T-helper 2 cell treated with Interferon-gamma antibody and Interleukin-4, amounts not matched to agents 5 μg/mL and 100 μg/mL, for 36 hours (primary cell): ENCODE data around the gene TARDBP.
"Not testable (repeated sequence)": the region's sequence is repeated elsewhere in the genome, so short reads cannot be mapped to it uniquely, and the experiment has no call there.

Experiments used
- DNase-seq: peaks from one replicate; pipeline ENCODE4 v3.0.0; 2021; ENCODE audit warnings: low spot score
- H3K27ac Mint-ChIP-seq: one replicate; pipeline ENCODE4 v1.8.0; 2021; ENCODE audit warnings: mild to moderate bottlenecking, mixed read lengths
- H3K27me3 Mint-ChIP-seq: one replicate; pipeline ENCODE4 v1.8.0; 2021; ENCODE audit warnings: low read depth, mixed read lengths
- H3K36me3 Mint-ChIP-seq: one replicate; pipeline ENCODE4 v1.8.0; 2021; ENCODE audit warnings: low read depth, mixed read lengths
- H3K4me1 Mint-ChIP-seq: one replicate; pipeline ENCODE4 v1.8.0; 2021; ENCODE audit warnings: low read depth, mixed read lengths
- H3K4me3 Mint-ChIP-seq: one replicate; pipeline ENCODE4 v1.8.0; 2022; ENCODE audit warnings: mild to moderate bottlenecking, moderate library complexity, mixed read lengths
- H3K9me3 Mint-ChIP-seq: one replicate; pipeline ENCODE4 v1.8.0; 2021; ENCODE audit warnings: mixed read lengths

The TARDBP gene

DNA sequence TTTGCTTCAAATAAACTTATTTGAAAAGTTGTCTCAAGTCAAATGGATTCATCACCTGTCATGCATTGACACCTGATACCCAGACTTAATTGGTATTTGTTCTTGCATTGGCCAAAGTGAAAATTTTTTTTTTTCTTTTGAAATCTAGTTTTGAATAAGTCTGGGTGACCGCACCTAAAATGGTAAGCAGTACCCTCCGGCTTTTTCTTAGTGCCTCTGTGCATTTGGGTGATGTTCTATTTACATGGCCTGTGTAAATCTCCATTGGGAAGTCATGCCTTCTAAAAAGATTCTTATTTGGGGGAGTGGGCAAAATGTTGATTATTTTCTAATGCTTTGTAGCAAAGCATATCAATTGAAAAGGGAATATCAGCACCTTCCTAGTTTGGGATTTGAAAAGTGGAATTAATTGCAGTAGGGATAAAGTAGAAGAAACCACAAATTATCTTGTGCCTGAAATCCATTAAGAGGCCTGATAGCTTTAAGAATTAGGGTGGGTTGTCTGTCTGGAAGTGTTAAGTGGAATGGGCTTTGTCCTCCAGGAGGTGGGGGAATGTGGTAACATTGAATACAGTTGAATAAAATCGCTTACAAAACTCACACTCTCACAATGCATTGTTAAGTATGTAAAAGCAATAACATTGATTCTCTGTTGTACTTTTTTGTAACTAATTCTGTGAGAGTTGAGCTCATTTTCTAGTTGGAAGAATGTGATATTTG is 11.9 kb downstream of the TARDBP start:
- Mint-ChIP-seq H3K27me3 (no peaks in the 10 kb centered on the region), H3K4me3 (no peak overlapping the region), H3K36me3 (peaks cover 60% of the 10 kb centered on the region), H3K4me1 (peaks cover 8% of the 10 kb centered on the region), H3K27ac (peak overlapping the region; percentile 45), H3K9me3 (no peaks in the 10 kb centered on the region)
- DNase-seq, result no peak

DNA sequence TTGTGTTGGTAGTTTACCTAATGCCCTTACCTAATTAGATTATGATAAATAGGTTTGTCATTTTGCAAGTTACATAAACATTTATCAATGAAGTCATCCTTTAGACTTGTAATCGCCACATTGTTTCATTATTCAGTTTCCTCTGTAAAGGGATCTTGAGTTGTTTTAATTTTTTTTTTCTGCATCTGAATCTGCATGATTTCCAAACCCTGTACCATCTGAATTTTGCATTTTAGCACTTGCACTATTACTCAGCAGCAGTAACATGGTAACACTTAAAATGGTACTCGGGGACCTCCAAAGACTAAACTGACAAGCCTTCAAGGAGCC is 12.4 kb downstream of the TARDBP start:
- H3K27ac Mint-ChIP-seq, result no peak overlapping the region

GRCh38 chr1:11025618-11026017 is 13.2 kb downstream of the TARDBP start:
- no peaks in the 10 kb centered on the region for H3K27me3 Mint-ChIP-seq
- H3K27ac Mint-ChIP-seq, result no peak overlapping the region
- H3K9me3 Mint-ChIP-seq, result no peaks in the 10 kb centered on the region
- peaks cover 8% of the 10 kb centered on the region for H3K4me1 Mint-ChIP-seq
- H3K4me3 Mint-ChIP-seq, result no peak overlapping the region
- DNase-seq, result no peak
- peaks cover 57% of the 10 kb centered on the region for H3K36me3 Mint-ChIP-seq

More for the DNA sequence above, 12.4 kb downstream of the TARDBP start:
- H3K4me3 Mint-ChIP-seq, result no peak overlapping the region
- no peaks in the 10 kb centered on the region for H3K27me3 Mint-ChIP-seq
- no peaks in the 10 kb centered on the region for H3K9me3 Mint-ChIP-seq
- H3K36me3 Mint-ChIP-seq, result peaks cover 57% of the 10 kb centered on the region
- DNase-seq, result no peak
- H3K4me1 Mint-ChIP-seq, result peaks cover 8% of the 10 kb centered on the region

- no peaks in the 10 kb centered on the region for H3K9me3 Mint-ChIP-seq
- no peaks in the 10 kb centered on the region for H3K27me3 Mint-ChIP-seq
- peaks cover 8% of the 10 kb centered on the region for H3K4me1 Mint-ChIP-seq
- no peak for DNase-seq
- H3K4me3 Mint-ChIP-seq, result no peak overlapping the region
- H3K27ac Mint-ChIP-seq, result no peak overlapping the region
- peaks cover 62% of the 10 kb centered on the region for H3K36me3 Mint-ChIP-seq
Observed at GRCh38 chr1:11026052-11026451, 13.6 kb downstream of the TARDBP start.

DNA sequence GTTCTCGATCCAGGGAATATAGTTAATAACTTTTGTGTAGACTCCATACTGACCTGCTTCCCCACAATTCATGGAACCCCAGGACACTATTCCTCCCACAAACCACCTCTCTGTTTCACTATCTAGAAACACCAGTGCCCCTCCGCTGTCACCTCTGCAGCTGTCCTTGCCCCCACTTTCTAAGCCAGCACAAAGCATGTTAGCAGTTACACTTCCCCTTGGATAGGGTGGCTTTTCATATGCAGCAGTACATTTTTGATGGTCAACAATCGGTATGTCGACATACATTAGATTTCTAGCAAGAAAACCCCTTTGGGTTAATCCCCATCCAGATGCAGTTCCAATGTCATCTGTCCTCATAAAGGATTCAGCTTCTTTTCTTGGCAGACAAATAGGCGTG is 14.4 kb downstream of the TARDBP start:
- H3K36me3 Mint-ChIP-seq, result peaks cover 54% of the 10 kb centered on the region
- H3K27me3 Mint-ChIP-seq, result no peaks in the 10 kb centered on the region
- H3K4me1 Mint-ChIP-seq, result peaks cover 8% of the 10 kb centered on the region
- no peak overlapping the region for H3K4me3 Mint-ChIP-seq
- DNase-seq, result no peak
- no peaks in the 10 kb centered on the region for H3K9me3 Mint-ChIP-seq
- H3K27ac Mint-ChIP-seq, result no peak overlapping the region

- Mint-ChIP-seq H3K36me3 (peaks cover 52% of the 10 kb centered on the region), H3K27me3 (no peaks in the 10 kb centered on the region), H3K9me3 (no peaks in the 10 kb centered on the region), H3K4me1 (peaks cover 8% of the 10 kb centered on the region), H3K4me3 (no peak overlapping the region), H3K27ac (no peak overlapping the region)
- DNase-seq, result no peak
Observed at GRCh38 chr1:11027316-11027715, 14.9 kb downstream of the TARDBP start.

DNA sequence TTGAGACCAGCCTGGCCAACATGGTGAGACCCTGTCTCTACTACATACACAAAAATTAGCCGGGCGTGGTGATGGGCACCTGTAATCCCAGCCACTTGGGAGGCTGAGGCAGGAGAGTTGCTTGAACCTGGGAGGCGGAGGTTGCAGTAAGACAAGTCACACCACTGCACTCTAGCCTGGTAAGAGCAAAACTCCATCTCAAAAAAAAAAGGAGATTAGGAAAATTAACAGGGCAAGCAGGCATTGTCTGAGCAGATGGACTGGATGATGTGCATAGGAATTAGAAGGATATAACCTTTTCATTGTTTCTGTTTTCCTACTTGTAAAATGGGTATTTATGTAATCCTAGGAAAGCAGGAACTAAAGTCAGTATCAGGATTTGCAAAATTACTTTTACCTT is 15.6 kb downstream of the TARDBP start:
- Mint-ChIP-seq H3K9me3 (no peaks in the 10 kb centered on the region), H3K4me1 (peaks cover 5% of the 10 kb centered on the region), H3K4me3 (no peak overlapping the region), H3K27ac (no peak overlapping the region), H3K27me3 (no peaks in the 10 kb centered on the region), H3K36me3 (peaks cover 46% of the 10 kb centered on the region)
- DNase-seq, result no peak

GRCh38 chr1:11030865-11031264 is 18.4 kb downstream of the TARDBP start:
- H3K4me1 Mint-ChIP-seq, result no peaks in the 10 kb centered on the region
- no peaks in the 10 kb centered on the region for H3K9me3 Mint-ChIP-seq
- H3K27ac Mint-ChIP-seq, result no peak overlapping the region
- H3K4me3 Mint-ChIP-seq, result no peak overlapping the region
- no peak for DNase-seq
- H3K27me3 Mint-ChIP-seq, result no peaks in the 10 kb centered on the region
- H3K36me3 Mint-ChIP-seq, result peaks cover 21% of the 10 kb centered on the region

- Mint-ChIP-seq H3K36me3 (peaks cover 20% of the 10 kb centered on the region), H3K4me1 (no peaks in the 10 kb centered on the region), H3K9me3 (no peaks in the 10 kb centered on the region), H3K27ac (no peak overlapping the region), H3K4me3 (no peak overlapping the region), H3K27me3 (no peaks in the 10 kb centered on the region)
- no peak for DNase-seq
Observed at GRCh38 chr1:11031624-11032262, 19.3 kb downstream of the TARDBP start.

DNA sequence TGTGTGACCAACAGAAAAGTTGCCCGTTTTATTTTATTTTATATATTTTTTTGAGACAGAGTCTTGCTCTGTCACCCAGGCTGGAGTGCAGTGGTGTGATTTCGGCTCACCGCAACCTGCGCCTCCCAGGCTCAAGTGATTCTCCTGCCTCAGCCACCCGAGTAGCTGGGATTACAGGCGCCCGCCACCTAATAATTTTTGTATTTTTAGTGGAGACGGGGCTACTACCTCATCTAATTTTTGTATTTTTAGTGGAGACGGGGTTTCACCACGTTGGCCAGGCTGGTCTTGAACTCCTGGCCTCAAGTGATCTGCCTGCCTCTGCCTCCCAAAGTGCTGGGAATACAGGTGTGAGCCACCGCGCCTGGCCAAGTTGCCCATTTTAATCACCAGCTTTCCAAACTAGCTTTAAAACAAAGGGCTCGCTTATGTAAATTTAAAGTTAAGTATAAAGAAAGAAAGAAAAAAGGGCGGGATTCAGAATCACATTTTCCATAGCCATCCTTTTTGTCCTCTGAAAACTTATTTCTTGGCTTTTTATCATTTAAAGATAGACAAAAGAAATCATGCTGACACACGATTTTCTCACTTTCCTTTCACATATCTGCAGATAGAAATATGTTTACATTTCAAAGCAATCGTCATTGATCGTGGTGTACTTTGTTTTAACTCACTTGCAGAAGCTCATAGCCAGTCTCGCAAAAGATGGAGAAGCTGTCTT is 24.7 kb downstream of the TARDBP start:
- not testable (repeated sequence) for H3K27ac Mint-ChIP-seq, H3K4me1 Mint-ChIP-seq, H3K9me3 Mint-ChIP-seq, DNase-seq, H3K36me3 Mint-ChIP-seq, H3K27me3 Mint-ChIP-seq, H3K4me3 Mint-ChIP-seq

DNA sequence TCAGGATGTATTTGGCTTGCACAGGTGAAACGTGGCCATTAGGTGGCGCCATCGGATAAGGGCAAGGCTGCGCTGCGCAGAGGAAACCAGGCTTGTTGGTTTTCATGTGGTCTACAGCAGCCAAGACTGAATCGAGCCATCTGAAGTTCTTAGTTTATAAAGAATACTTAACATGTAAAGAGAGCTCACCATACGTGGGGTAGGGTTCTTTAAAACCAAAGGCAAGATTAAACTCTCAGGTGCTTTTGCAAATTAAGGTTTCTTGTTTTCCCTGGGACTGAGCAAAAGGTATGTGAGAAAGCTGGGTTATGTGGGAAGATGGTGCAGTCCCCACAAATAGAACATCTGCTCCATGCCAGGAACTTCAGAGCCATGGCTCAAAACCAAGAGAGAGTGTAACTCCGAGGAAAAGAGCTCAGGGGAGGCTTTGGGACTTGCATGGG is 25.3 kb downstream of the TARDBP start:
- Mint-ChIP-seq H3K27me3 (peaks cover 2% of the 10 kb centered on the region), H3K9me3 (no peaks in the 10 kb centered on the region), H3K4me1 (peaks cover 4% of the 10 kb centered on the region), H3K36me3 (no peaks in the 10 kb centered on the region), H3K4me3 (no peak overlapping the region), H3K27ac (no peak overlapping the region)
- peak; percentile 78 for DNase-seq

DNA sequence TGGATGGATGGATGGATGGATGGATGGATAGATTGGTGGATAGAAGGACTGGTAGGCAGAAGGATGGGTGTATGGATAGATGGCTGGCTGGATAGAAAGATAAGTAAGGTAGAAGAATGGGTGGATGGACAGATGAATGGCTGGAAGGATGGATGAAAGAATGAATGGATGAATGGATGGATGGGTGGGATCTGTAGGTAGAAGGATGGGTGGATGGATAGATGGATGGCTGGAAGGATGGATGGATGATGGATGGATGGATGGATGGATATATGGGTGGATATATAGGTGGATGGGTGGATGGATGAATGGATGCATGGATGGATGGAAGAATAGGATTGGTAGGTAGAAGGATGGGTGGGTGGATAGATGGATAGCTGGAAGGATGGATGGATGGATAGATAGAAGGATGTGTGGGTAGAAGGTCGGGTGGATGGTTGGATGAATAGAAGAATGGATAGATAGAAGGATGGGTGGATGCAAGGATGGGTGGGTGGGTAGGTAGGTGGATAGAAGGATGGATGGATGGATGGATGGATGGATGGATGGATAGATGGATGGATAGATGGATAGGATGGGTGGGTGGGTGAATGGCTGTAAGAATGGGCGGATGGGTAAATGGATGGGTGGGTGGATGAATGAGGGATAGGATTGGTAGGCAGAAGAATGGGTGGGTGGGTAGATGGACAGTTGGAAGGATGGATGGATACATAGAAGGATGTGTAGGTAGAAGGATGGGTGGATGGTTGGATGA is 27.1 kb downstream of the TARDBP start:
- no peak for DNase-seq
- no peaks in the 10 kb centered on the region for H3K36me3 Mint-ChIP-seq
- peaks cover 4% of the 10 kb centered on the region for H3K4me1 Mint-ChIP-seq
- no peaks in the 10 kb centered on the region for H3K9me3 Mint-ChIP-seq
- H3K4me3 Mint-ChIP-seq, result no peak overlapping the region
- H3K27ac Mint-ChIP-seq, result no peak overlapping the region
- H3K27me3 Mint-ChIP-seq, result peaks cover 2% of the 10 kb centered on the region

DNA sequence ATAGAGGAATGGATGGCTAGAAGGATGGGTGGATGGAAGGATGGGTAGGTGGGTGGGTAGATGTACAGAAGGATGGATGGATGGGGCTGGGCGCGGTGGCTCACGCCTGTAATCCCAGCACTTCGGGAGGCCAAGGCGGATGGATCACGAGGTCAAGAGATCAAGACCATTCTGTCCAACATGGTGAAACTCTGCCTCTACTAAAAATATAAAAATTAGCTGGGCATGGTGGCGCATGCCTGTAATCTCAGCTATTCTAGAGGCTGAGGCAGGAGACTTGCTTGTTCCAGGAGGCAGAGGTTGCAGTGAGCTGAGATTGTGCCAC is 27.6 kb downstream of the TARDBP start:
- not testable (repeated sequence) for DNase-seq, H3K4me3 Mint-ChIP-seq, H3K36me3 Mint-ChIP-seq, H3K27me3 Mint-ChIP-seq, H3K27ac Mint-ChIP-seq, H3K9me3 Mint-ChIP-seq, H3K4me1 Mint-ChIP-seq

GRCh38 chr1:11041048-11041447 is 28.6 kb downstream of the TARDBP start:
- Mint-ChIP-seq H3K4me1 (peaks cover 4% of the 10 kb centered on the region), H3K4me3 (no peak overlapping the region), H3K36me3 (no peaks in the 10 kb centered on the region), H3K27ac (no peak overlapping the region), H3K27me3 (peaks cover 2% of the 10 kb centered on the region), H3K9me3 (no peaks in the 10 kb centered on the region)
- no peak for DNase-seq
